Endothelial cell of umbilical vein (primary cell): ENCODE measurements around the gene EFNA5. TPM values are rescaled to one million over a fixed set of nuclear protein-coding genes. Genes with fewer than 3 reads are reported as not detected.

Experiments
- BruUV-seq: library from RNA; stranded (reverse); fragments of 400-500 nt; replicated peaks from 2 replicates; lab custom pipeline; 2021; lab: Mats Ljungman, UMichigan
- CTCF ChIA-PET: fragments of 300-600, 350-600 bp; sonication (Branson Sonifier 250); formaldehyde crosslinking; loops from one replicate; lab custom pipeline; 2021; ENCODE audit warnings: antibody characterized with exemption, inconsistent platforms; lab: Charles Lee
- POLR2A ChIA-PET: fragments of 300-600, 350-600 bp; sonication (Branson Sonifier 250); formaldehyde crosslinking; loops from one replicate; lab custom pipeline; 2021; ENCODE audit warnings: antibody characterized with exemption, inconsistent platforms; lab: Charles Lee
- DNase-seq: peaks from one replicate; pipeline ENCODE4 v3.0.0-alpha.2; 2011; ENCODE audit warnings: low read depth, low spot score
- FAIRE-seq: peaks from 2 replicates; lab custom pipeline; 2011; peaks lifted over from hg19 to GRCh38; lab: Jason Lieb, UNC
- H2AFZ ChIP-seq: 2 replicates; pipeline ENCODE4 v1.6.0; 2012; ENCODE audit warnings: low read depth, low read length, control low read depth, inconsistent platforms
- H3K27ac ChIP-seq: 2 replicates; pipeline ENCODE4 v1.5.1; 2011; ENCODE audit warnings: low read depth, mild to moderate bottlenecking, control low read depth, low read length, moderate library complexity; ENCODE audit not compliant: insufficient read depth
- H3K27me3 ChIP-seq, 2 experiments: 2 replicates each; pipeline versions ENCODE4 v1.6.0 to v1.6.1; 2011; ENCODE audit warnings: low read length in 2 of 2, mixed read lengths in 1 of 2; ENCODE audit not compliant: control insufficient read depth in 2 of 2, insufficient read depth in 2 of 2
- H3K36me3 ChIP-seq, 2 experiments: 2 replicates in 1 of 2; 3 replicates in 1 of 2; pipeline ENCODE4 v1.5.1; 2011; ENCODE audit warnings: low read length in 2 of 2, mild to moderate bottlenecking in 1 of 2, moderate library complexity in 1 of 2; ENCODE audit not compliant: control insufficient read depth in 2 of 2, insufficient read depth in 2 of 2; ENCODE audit errors: extremely low read depth in 1 of 2
- H3K4me1 ChIP-seq: 3 replicates; pipeline ENCODE4 v1.5.1; 2011; ENCODE audit warnings: mild to moderate bottlenecking, low read length; ENCODE audit not compliant: control insufficient read depth, insufficient read depth; ENCODE audit errors: extremely low read depth
- H3K4me2 ChIP-seq: 2 replicates; pipeline ENCODE4 v1.6.1; 2011; ENCODE audit warnings: low read length, control low read depth, mixed read lengths; ENCODE audit not compliant: insufficient read depth
- H3K4me3 ChIP-seq, 3 experiments: fragments of 200-600 bp in 1 of 3; sonication (generic), shearing (Covaris generic) in 1 of 3; replicated peaks in 1 of 3; 2 replicates each; pipeline ENCODE4 v1.5.1; 2011 to 2016; ENCODE audit warnings: control low read depth in 3 of 3, low read length in 3 of 3, mild to moderate bottlenecking in 2 of 3, inconsistent platforms in 1 of 3, low read depth in 1 of 3, moderate library complexity in 1 of 3; ENCODE audit not compliant: insufficient read depth in 1 of 3
- H3K79me2 ChIP-seq: 2 replicates; pipeline ENCODE4 v1.6.0; 2012; ENCODE audit warnings: low read length, inconsistent platforms; ENCODE audit not compliant: control insufficient read depth, insufficient read depth
- H3K9ac ChIP-seq: replicated peaks from 2 replicates; pipeline ENCODE3; 2011; ENCODE audit warnings: low read length, control low read depth; ENCODE audit not compliant: insufficient read depth; ENCODE audit errors: extremely low read depth
- H3K9me1 ChIP-seq: replicated peaks from 3 replicates; pipeline ENCODE4 v1.6.0; 2011; ENCODE audit warnings: mild to moderate bottlenecking, low read length; ENCODE audit not compliant: control insufficient read depth, insufficient read depth; ENCODE audit errors: extremely low read depth
- H3K9me3 ChIP-seq: replicated peaks from 2 replicates; pipeline ENCODE4 v1.5.1; 2012; ENCODE audit warnings: low read length, inconsistent platforms; ENCODE audit not compliant: control insufficient read depth, insufficient read depth
- H4K20me1 ChIP-seq: replicated peaks from 2 replicates; pipeline ENCODE3; 2011; ENCODE audit warnings: mild to moderate bottlenecking, low read length; ENCODE audit not compliant: control insufficient read depth, insufficient read depth; ENCODE audit errors: extremely low read depth
- CTCF ChIP-seq, 2 donors: IDR thresholded peaks; 1 replicate in 1 of 2; 2 replicates in 1 of 2; pipeline ENCODE4 v1.5.1; 2011; ENCODE audit warnings: low read length in 2 of 2, mild to moderate bottlenecking in 2 of 2, moderate library complexity in 2 of 2, control low read depth in 1 of 2, inconsistent platforms in 1 of 2, low read depth in 1 of 2; ENCODE audit not compliant: insufficient read depth in 1 of 2; ENCODE audit errors: extremely low read depth in 1 of 2
- EZH2 ChIP-seq: IDR thresholded peaks from 2 replicates; pipeline ENCODE4 v1.6.1; 2012; ENCODE audit warnings: borderline replicate concordance, low read depth, mild to moderate bottlenecking, moderate library complexity, low read length, inconsistent platforms; ENCODE audit not compliant: severe bottlenecking
- FOS ChIP-seq: IDR thresholded peaks from 2 replicates; pipeline ENCODE4 v1.6.1; 2011; ENCODE audit warnings: mild to moderate bottlenecking, low read length, moderate library complexity, borderline replicate concordance; ENCODE audit not compliant: insufficient read depth
- GATA2 ChIP-seq: IDR thresholded peaks from 2 replicates; pipeline ENCODE4 v1.7.0; 2011; ENCODE audit warnings: low read depth, mild to moderate bottlenecking, moderate library complexity, mixed read lengths, low read length; ENCODE audit not compliant: insufficient read length, insufficient read depth
- JUN ChIP-seq: IDR thresholded peaks from 2 replicates; pipeline ENCODE4 v1.6.1; 2011; ENCODE audit warnings: borderline replicate concordance, low read depth; ENCODE audit not compliant: insufficient read length, insufficient read depth
- MYC ChIP-seq: IDR thresholded peaks from one replicate; pipeline ENCODE4 v1.6.1; 2011; ENCODE audit warnings: mild to moderate bottlenecking, low read depth, low read length
- POLR2A ChIP-seq: IDR thresholded peaks from 2 replicates; pipeline ENCODE4 v1.6.1; 2012; ENCODE audit warnings: low read depth, mild to moderate bottlenecking, control low read depth, low read length
- POLR2AphosphoS5 ChIP-seq: IDR thresholded peaks from 2 replicates; pipeline ENCODE4 v1.6.1; 2012; ENCODE audit warnings: low read depth, mild to moderate bottlenecking, control low read depth, low read length, moderate library complexity; ENCODE audit not compliant: insufficient read depth
- dilution Hi-C: fragments of 300-500 bp; cut with MboI; formaldehyde crosslinking; loops from one replicate; pipeline ENCODE4 v1.15.0; 2019; ENCODE audit warnings: low sequenced_read_pairs; ENCODE audit not compliant: extremely low pct_ligation_motif_present
- intact Hi-C: fragments of 100-400 bp; cut with micrococcal nuclease; formaldehyde crosslinking; loops from one replicate; pipeline ENCODE4 v1.10.0; 2022
- polyA plus RNA-seq, 4 experiments: library from polyadenylated mRNA; depleted of rRNA in 3 of 4; stranded (reverse) in 3 of 4; unstranded in 1 of 4; fragments of >200 nt; gene quantifications; 2 replicates each; pipeline versions ENCODE4 v1.2.1 to v1.2.3, GENCODE V29; 2011 to 2012; ENCODE audit warnings: missing spikeins in 1 of 4
- total RNA-seq: library from RNA; stranded (reverse); gene quantifications from 2 replicates; pipeline ENCODE4 v1.2.3, GENCODE V29; 2021
- TF ChIP-seq, protein P1 (sequence below): IDR thresholded peaks from 2 replicates; pipeline ENCODE4 v1.6.1; 2011; ENCODE audit not compliant: insufficient read depth, insufficient read length

Gene EFNA5
- total and polyA plus RNA-seq, 2 donors (not counting 3 experiments of a cell fraction or from before 2014, with no cell fraction given): 13.6 to 22.1 TPM

DNA sequence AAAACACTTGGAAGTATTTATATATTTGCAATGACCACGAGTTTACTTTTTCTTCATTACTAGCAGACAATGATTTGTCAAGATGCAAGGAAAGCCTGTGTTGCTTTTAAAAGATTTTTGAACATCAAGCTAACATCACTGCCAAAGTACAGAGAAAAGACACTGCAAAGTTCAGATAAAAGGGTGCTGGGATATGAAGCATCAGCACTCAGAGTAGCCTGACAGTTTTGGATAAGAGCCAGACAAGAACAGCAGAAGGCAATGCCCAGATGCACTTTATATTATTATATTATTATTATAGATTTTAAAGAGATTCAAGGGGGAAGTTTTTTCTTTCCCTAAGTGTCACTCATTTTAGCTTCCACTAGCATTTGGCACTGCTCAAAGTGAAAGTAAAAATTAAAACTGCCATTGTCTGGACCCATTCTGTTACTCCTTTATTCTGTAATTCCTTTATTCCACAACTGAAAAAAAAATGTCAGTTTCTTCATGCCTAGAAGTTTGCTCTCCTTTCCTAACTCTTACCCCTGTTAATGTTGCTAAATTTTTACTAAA lies 240.6 kb downstream of the EFNA5 start:
- intact Hi-C loops: no loop called here
- peak; percentile 35 for DNase-seq
- no peak overlapping the region for H3K4me3 ChIP-seq

More for the DNA sequence above, 240.6 kb downstream of the EFNA5 start:
- H3K27ac ChIP-seq: no peak overlapping the region
- no peaks in the 10 kb centered on the region for H3K27me3 ChIP-seq
- H2AFZ ChIP-seq: no peak overlapping the region
- H3K4me2 ChIP-seq: peak overlapping the region; percentile 52
- no peak for TF ChIP-seq JUN
- TF ChIP-seq, protein P1, sequence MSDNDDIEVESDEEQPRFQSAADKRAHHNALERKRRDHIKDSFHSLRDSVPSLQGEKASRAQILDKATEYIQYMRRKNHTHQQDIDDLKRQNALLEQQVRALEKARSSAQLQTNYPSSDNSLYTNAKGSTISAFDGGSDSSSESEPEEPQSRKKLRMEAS: no peak
- no peak for TF ChIP-seq POLR2A
- TF ChIP-seq POLR2AphosphoS5: no peak
- TF ChIP-seq EZH2: no peak
- no peak for TF ChIP-seq CTCF (IDR thresholded peaks at IDR 0.05; ENCODE audit: extremely low read depth in 1 of 2, insufficient read depth in 1 of 2, low read depth in 1 of 2, low read length in 2 of 2)
- TF ChIP-seq MYC: no peak
- no peak for TF ChIP-seq FOS
- no peak for TF ChIP-seq GATA2
- dilution Hi-C loops: no loop called here
- H4K20me1 ChIP-seq: no peaks in the 10 kb centered on the region
- FAIRE-seq: no peak
- ChIA-PET CTCF (interaction anchor here (1.6 kb wide), 1 partner anchor 142 kb away, joined by 4 read pairs; no protein-coding TSS in a partner anchor), POLR2A (no interaction called here)
- no TSS peak for BruUV-seq
- H3K9me1 ChIP-seq: no peaks in the 10 kb centered on the region
- H3K4me1 ChIP-seq: peaks cover 34% of the 10 kb centered on the region
- no peaks in the 10 kb centered on the region for H3K36me3 ChIP-seq
- H3K9me3 ChIP-seq: no peaks in the 10 kb centered on the region
- H3K9ac ChIP-seq: no peak overlapping the region
- no peaks in the 10 kb centered on the region for H3K79me2 ChIP-seq
